ENCODE data around the gene DTD1.
"Not testable (repeated sequence)": the region's sequence is repeated elsewhere in the genome, so short reads cannot be mapped to it uniquely, and the experiment has no call there.

DTD1 gene

GRCh38 chr20:18743665-18744440 lies 156.0 kb downstream of the DTD1 start:
- Histone ChIP-seq H3K4me3 (no peak overlapping the region), H3K36me3 (no peaks in the 10 kb centered on the region), H3K27ac (no peak overlapping the region), H3K9ac (no peak overlapping the region), H3K4me1 (no peaks in the 10 kb centered on the region), H4K20me1 (no peaks in the 10 kb centered on the region), H3K9me3 (no peaks in the 10 kb centered on the region), H3K4me2 (no peak overlapping the region), H3K27me3 (no peaks in the 10 kb centered on the region)
- TF ChIP-seq Cebpa-rat (IDR thresholded peaks at IDR 0.05), result no peak

DNA sequence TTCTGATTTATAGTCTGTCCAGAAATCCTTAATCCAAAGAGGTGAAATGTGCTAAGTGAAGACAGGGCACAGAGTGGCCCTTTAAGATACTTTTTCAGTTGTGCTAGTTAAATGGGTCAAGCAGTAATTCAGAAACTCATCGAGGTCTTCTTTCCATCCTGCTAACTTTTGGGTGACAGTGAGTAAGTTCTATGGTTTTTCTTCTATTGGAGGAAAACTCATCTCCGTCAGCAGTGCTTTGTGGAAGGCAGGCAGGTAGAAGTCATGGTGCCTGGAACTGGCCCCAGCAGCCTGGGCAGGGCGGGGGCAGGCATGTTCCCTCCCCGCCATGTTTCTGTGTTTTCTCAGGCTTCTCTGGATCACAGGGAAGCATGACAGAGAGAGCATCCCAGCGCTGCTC lies 159.2 kb downstream of the DTD1 start:
- Histone ChIP-seq H3K27me3 (no peaks in the 10 kb centered on the region), H3K36me3 (no peaks in the 10 kb centered on the region)

DNA sequence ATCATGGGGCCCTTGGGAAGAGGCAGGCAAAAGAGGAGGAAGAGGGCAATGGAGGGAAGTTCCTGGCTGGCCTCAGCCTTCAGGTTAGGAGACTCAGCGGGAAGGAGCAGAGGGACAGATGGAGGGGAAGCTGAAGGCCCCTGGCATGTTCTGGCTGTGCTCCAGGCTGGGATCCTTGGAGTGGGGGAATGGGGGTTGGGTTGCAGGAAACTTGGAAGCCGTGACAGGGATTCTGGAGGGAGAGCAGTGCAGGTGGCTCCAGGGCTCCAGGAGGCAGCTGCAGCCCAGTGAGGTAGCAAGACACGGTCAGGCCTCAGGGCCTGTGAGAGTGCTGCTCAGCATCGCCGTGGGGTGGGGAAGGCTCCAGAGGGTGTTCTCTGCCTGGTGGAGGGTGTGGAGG lies 161.1 kb downstream of the DTD1 start:
- Histone ChIP-seq H3K9me3 (no peaks in the 10 kb centered on the region), H3K4me1 (peaks cover 12% of the 10 kb centered on the region), H3K27ac (no peak overlapping the region), H3K9ac (no peak overlapping the region), H4K20me1 (no peaks in the 10 kb centered on the region), H3K36me3 (no peaks in the 10 kb centered on the region), H3K4me2 (no peak overlapping the region), H3K27me3 (no peaks in the 10 kb centered on the region), H3K4me3 (no peak overlapping the region)
- no peak for TF ChIP-seq Cebpa-rat (IDR thresholded peaks at IDR 0.05)

More for the DNA sequence above, 159.2 kb downstream of the DTD1 start:
- no peak for TF ChIP-seq Cebpa-rat (IDR thresholded peaks at IDR 0.05)
- Histone ChIP-seq H3K9ac (no peak overlapping the region), H3K4me3 (no peak overlapping the region), H3K9me3 (no peaks in the 10 kb centered on the region), H3K27ac (no peak overlapping the region), H3K4me1 (peaks cover 8% of the 10 kb centered on the region; the same call in 1 of the 2 replicates), H3K4me2 (no peak overlapping the region), H4K20me1 (no peaks in the 10 kb centered on the region)

- Histone ChIP-seq H3K27ac (no peak overlapping the region), H3K9ac (no peak overlapping the region), H3K36me3 (no peaks in the 10 kb centered on the region), H3K27me3 (no peaks in the 10 kb centered on the region), H4K20me1 (no peaks in the 10 kb centered on the region), H3K4me3 (no peak overlapping the region), H3K4me1 (peaks cover 17% of the 10 kb centered on the region), H3K9me3 (no peaks in the 10 kb centered on the region), H3K4me2 (no peak overlapping the region)
- TF ChIP-seq Cebpa-rat (IDR thresholded peaks at IDR 0.05), result no peak
Measured at GRCh38 chr20:18749528-18749927, 161.7 kb downstream of the DTD1 start.

- no peak overlapping the region for H3K4me3 ChIP-seq
- TF ChIP-seq Cebpa-rat (IDR thresholded peaks at IDR 0.05), result no peak
- H3K9me3 ChIP-seq, result no peaks in the 10 kb centered on the region
- no peak overlapping the region for H3K4me2 ChIP-seq
- no peak overlapping the region for H3K9ac ChIP-seq
- no peak overlapping the region for H3K27ac ChIP-seq
- H3K4me1 ChIP-seq, result peaks cover 19% of the 10 kb centered on the region
- H3K27me3 ChIP-seq, result no peaks in the 10 kb centered on the region
- no peaks in the 10 kb centered on the region for H4K20me1 ChIP-seq
- H3K36me3 ChIP-seq, result no peaks in the 10 kb centered on the region
Measured at GRCh38 chr20:18750735-18751134, 162.9 kb downstream of the DTD1 start.

GRCh38 chr20:18754030-18754652 lies 166.3 kb downstream of the DTD1 start:
- Histone ChIP-seq H4K20me1 (no peaks in the 10 kb centered on the region), H3K36me3 (no peaks in the 10 kb centered on the region), H3K4me1 (peaks cover 19% of the 10 kb centered on the region), H3K9ac (no peak overlapping the region), H3K27me3 (no peaks in the 10 kb centered on the region), H3K27ac (no peak overlapping the region), H3K9me3 (no peaks in the 10 kb centered on the region), H3K4me3 (no peak overlapping the region), H3K4me2 (peak overlapping the region; percentile 25; the same call in 1 of the 2 replicates)
- TF ChIP-seq Cebpa-rat (IDR thresholded peaks at IDR 0.05), result no peak

DNA sequence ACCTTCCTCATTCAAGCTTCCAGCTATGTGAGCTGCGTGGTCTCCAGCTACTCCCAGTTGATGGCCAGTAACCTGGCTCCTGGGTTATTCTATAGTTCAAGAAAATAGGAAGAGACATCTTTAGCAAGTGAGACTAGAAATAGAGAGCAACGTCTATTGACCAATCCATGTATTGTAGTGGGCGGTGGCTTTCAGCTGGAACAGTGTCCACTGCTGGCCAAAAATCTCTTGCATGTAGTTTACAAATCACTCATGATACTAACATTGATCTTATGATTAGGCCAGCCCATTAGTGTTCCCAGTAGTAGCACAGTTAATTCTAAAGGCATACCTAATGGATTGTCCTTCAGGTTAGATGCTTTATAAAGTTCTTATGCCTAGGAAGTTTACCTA lies 166.8 kb downstream of the DTD1 start:
- Histone ChIP-seq H3K9me3 (no peaks in the 10 kb centered on the region), H3K4me2 (no peak overlapping the region)

DNA sequence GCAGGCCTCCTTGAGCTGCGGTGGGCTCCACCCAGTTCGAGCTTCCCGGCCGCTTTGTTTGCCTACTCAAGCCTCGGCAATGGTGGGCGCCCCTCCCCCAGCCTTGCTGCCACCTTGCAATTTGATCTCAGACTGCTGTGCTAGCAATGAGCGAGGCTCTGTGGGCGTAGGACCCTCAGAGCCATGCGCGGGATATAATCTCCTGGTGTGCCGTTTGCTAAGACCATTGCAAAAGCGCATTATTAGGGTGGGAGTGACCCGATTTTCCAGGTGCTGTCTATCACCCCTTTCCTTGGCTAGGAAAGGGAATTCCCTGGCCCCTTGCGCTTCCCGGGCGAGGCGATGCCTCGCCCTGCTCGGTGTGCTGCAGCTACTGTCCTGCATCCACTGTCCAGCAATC lies 173.0 kb downstream of the DTD1 start:
- H3K9ac ChIP-seq, H3K4me3 ChIP-seq, H3K27me3 ChIP-seq, H3K36me3 ChIP-seq, H4K20me1 ChIP-seq, H3K9me3 ChIP-seq, H3K4me1 ChIP-seq, H3K4me2 ChIP-seq, H3K27ac ChIP-seq: not testable (repeated sequence)

More for the DNA sequence above, 166.8 kb downstream of the DTD1 start:
- Histone ChIP-seq H4K20me1 (no peaks in the 10 kb centered on the region), H3K27me3 (no peaks in the 10 kb centered on the region), H3K36me3 (no peaks in the 10 kb centered on the region), H3K27ac (no peak overlapping the region), H3K4me1 (peaks cover 19% of the 10 kb centered on the region), H3K9ac (no peak overlapping the region), H3K4me3 (no peak overlapping the region)
- no peak for TF ChIP-seq Cebpa-rat (IDR thresholded peaks at IDR 0.05)

DNA sequence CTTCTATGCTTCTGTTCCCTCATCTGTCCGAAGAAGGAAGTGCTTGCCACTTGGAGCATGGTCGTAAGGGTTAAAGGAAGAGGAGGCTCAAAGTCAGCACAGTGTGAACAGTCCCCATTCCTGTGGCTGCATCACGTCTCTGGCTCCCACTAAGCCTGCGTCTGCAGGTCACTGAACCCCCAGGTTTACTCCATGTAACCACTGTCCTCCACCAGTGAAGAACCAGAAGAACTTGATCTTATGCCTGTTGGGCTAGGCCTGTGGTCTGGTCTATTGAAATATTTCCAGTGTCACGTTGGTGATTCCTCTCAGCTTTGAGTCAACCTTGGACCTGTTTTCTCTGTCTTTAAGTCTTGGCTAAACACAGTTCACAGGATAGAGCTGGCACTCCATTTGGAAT lies 179.8 kb downstream of the DTD1 start:
- no peaks in the 10 kb centered on the region for H4K20me1 ChIP-seq
- H3K4me3 ChIP-seq, result no peak overlapping the region

GRCh38 chr20:18773566-18773965 lies 185.7 kb downstream of the DTD1 start:
- Histone ChIP-seq H3K4me1 (no peaks in the 10 kb centered on the region), H3K9ac (no peak overlapping the region), H3K4me2 (no peak overlapping the region), H3K36me3 (no peaks in the 10 kb centered on the region), H3K4me3 (no peak overlapping the region), H4K20me1 (no peaks in the 10 kb centered on the region), H3K27ac (no peak overlapping the region), H3K27me3 (no peaks in the 10 kb centered on the region), H3K9me3 (no peaks in the 10 kb centered on the region)
- no peak for TF ChIP-seq Cebpa-rat (IDR thresholded peaks at IDR 0.05)

More for the DNA sequence above, 179.8 kb downstream of the DTD1 start:
- no peaks in the 10 kb centered on the region for H3K36me3 ChIP-seq
- no peak overlapping the region for H3K4me2 ChIP-seq
- no peaks in the 10 kb centered on the region for H3K4me1 ChIP-seq
- no peak for TF ChIP-seq Cebpa-rat (IDR thresholded peaks at IDR 0.05)
- no peak overlapping the region for H3K9ac ChIP-seq
- H3K9me3 ChIP-seq, result no peaks in the 10 kb centered on the region
- no peaks in the 10 kb centered on the region for H3K27me3 ChIP-seq
- no peak overlapping the region for H3K27ac ChIP-seq

Data from BLaER1 (cell line).